C4-2B (cell line): ENCODE results near the gene TMEM272.

Experiments
- H3K27ac ChIP-seq: fragments of 450-650 bp; 2 replicates; pipeline ENCODE4 v1.5.1; 2017
- ZFX ChIP-seq: fragments of 450-650 bp; IDR thresholded peaks from 2 replicates; pipeline ENCODE4 v1.6.1; 2017
- TF ChIP-seq, protein P1 (sequence below): fragments of 450-650 bp; conservative IDR thresholded peaks from 2 replicates; pipeline ENCODE4 v1.5.1; 2017; ENCODE audit warnings: mild to moderate bottlenecking

TMEM272 gene

GRCh38 chr13:51818276-51818675 is 26.7 kb downstream of the TMEM272 start:
- TF ChIP-seq, protein P1, sequence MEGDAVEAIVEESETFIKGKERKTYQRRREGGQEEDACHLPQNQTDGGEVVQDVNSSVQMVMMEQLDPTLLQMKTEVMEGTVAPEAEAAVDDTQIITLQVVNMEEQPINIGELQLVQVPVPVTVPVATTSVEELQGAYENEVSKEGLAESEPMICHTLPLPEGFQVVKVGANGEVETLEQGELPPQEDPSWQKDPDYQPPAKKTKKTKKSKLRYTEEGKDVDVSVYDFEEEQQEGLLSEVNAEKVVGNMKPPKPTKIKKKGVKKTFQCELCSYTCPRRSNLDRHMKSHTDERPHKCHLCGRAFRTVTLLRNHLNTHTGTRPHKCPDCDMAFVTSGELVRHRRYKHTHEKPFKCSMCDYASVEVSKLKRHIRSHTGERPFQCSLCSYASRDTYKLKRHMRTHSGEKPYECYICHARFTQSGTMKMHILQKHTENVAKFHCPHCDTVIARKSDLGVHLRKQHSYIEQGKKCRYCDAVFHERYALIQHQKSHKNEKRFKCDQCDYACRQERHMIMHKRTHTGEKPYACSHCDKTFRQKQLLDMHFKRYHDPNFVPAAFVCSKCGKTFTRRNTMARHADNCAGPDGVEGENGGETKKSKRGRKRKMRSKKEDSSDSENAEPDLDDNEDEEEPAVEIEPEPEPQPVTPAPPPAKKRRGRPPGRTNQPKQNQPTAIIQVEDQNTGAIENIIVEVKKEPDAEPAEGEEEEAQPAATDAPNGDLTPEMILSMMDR, result no peak
- TF ChIP-seq ZFX, result no peak
- no peak overlapping the region for H3K27ac ChIP-seq

DNA sequence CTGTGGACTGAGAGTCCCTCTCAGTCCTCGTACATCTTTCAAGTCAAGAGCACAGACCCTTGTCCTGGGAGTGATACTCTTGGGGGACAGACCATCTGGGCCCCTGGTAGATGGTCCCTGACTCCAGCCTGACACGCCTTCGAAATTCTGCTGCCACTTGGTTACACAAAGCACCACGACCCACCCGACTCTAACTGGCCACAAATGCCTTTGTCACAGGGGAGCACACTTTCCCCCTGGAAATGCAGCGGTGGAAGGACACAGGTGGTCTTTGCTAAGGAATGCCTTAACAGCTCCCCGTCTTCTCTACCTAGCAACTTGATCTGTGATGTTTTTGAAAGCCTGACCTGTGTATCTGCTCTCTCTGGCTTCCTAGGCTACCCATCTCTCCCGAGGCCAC is 27.3 kb downstream of the TMEM272 start:
- no peak for TF ChIP-seq ZFX
- TF ChIP-seq, protein P1, result no peak
- no peak overlapping the region for H3K27ac ChIP-seq

- no peak overlapping the region for H3K27ac ChIP-seq
- TF ChIP-seq ZFX, result no peak
- TF ChIP-seq, protein P1, result no peak
Observed at GRCh38 chr13:51816604-51817249, 28.2 kb downstream of the TMEM272 start.

DNA sequence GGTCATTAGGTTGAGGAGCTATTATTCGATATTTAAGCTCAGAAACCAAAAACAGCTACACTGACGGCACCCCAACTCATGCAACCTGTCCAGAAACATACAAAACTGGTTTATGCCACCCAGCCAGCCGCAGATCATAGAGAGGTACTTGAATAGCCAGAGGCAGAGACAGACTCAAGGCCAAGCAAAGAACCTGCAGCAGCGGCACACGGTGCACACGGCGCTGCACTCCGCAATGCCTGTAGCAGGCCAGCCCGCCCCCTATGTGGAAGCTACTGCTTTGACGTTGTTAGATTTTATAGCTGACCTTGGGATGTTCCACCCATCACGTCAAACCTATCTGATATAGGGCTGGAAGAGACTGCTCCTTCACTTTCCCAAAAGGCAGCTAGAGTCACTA is 29.1 kb downstream of the TMEM272 start:
- H3K27ac ChIP-seq, result no peak overlapping the region

DNA sequence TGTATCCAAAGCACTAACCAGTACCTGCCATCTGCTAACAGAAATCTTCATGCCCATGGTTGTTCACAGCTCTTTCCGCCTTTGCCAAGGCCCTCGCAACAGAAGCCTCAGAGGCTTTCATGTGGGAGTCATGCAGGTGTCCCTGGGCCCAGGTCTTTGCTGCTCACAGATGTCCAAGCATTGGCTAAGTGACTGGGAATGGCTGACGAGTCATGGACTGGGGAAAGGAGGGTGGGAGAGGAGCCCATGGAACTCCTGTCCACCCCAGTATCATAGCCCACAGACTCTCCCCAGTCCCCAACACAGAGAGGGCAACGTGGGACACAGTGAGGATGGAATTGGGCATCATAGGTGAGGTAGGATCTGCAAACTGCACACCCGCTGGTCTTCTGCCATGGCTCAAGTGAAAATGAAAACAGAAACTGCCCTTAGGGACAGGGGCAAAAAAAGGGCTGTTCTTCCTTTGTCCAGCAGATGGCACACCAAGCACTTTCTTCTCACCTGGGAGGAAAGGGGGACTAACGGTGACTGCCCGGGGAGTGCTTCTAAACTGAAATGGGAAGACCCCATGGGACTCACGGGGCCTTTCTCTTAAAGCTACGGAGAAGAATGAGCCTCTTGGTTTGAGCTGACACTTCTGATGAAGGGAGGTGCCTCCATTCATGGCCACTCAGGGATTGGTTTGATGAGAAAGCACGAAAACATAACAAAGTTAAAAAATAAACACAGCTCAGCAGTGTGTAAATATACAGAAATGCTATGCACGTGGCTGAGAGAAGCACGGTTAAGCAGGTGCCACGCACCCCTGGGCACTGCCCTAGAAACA is 29.9 kb downstream of the TMEM272 start:
- TF ChIP-seq, protein P1, result peak; percentile 86
- no peak for TF ChIP-seq ZFX
- no peak overlapping the region for H3K27ac ChIP-seq

More for the DNA sequence above, 29.1 kb downstream of the TMEM272 start:
- no peak for TF ChIP-seq ZFX

DNA sequence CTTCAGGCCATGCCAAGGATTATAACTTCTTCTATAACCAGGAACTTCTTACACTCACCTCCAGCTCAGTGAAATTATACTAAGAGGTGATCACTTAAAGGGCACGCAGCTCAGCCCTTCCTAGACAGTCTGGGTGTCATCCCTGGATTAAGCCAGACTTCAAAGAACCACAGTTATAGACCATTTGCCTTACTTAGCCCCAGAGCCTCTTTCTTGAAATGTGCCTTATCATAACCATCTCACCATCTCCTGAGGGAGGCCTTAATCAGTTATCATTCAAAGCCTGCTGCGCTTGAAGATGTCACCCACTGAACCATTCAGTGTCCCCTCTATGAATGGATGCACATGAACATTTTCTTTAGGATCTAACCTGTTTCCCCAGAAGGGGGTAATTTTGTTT is 30.9 kb downstream of the TMEM272 start:
- TF ChIP-seq ZFX, result no peak
- TF ChIP-seq, protein P1, result no peak
- H3K27ac ChIP-seq, result no peak overlapping the region

DNA sequence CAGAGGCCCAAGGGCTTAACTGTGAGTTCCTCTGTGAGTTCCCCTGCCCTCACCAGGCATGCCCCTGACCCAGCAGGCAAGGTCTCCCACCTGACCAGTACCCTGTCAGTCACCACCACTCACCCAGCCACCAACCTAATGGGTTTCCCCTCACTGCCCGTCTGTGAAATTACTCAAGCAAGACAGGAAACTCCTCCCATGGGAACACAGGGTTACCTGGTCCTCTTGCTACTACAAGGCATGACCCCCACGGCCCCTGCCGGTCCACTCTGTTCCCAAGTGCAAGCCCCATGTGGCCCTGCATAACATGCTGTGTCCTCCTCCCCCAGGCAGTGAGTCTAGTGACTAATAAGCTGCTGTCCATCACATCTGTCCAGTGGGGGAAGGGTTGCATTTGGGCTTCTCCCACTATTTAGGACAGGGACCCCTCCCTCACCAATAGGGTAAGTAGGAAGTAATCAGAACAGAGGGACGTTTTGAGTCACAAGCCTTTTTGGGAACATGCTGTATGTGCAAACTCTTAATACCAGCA is 33.0 kb downstream of the TMEM272 start:
- TF ChIP-seq, protein P1, result no peak
- TF ChIP-seq ZFX, result no peak
- no peak overlapping the region for H3K27ac ChIP-seq
